HG02610 (cell line): ENCODE data around the gene ORAI2.
"Not testable (repeated sequence)": the region's sequence is repeated elsewhere in the genome, so short reads cannot be mapped to it uniquely, and the experiment has no call there.

Source experiments
- ATAC-seq: cut with Tn5 transposase; IDR thresholded peaks from one replicate; pipeline ENCODE4 v1.9.1; 2021; ENCODE audit warnings: mild to moderate bottlenecking, moderate library complexity; ENCODE audit not compliant: unreplicated experiment

ORAI2 gene

GRCh38 chr7:102468478-102469350, 35.3 kb downstream of the ORAI2 start:
- ATAC-seq: no peak

- no peak for ATAC-seq
Measured at GRCh38 chr7:102469351-102469971, 36.1 kb downstream of the ORAI2 start.

GRCh38 chr7:102469972-102470825, 36.8 kb downstream of the ORAI2 start:
- no peak for ATAC-seq

- no peak for ATAC-seq
Measured at GRCh38 chr7:102471791-102472125, 38.4 kb downstream of the ORAI2 start.

GRCh38 chr7:102472126-102473041, 39.0 kb downstream of the ORAI2 start:
- no peak for ATAC-seq

- ATAC-seq: no peak
Measured at GRCh38 chr7:102473271-102473991, 40.1 kb downstream of the ORAI2 start.

- not testable (repeated sequence) for ATAC-seq
Measured at GRCh38 chr7:102474116-102474515, 40.7 kb downstream of the ORAI2 start.

- ATAC-seq: not testable (repeated sequence)
Measured at GRCh38 chr7:102474736-102475435, 41.5 kb downstream of the ORAI2 start.

- peak; percentile 73 for ATAC-seq
Measured at GRCh38 chr7:102478314-102479208, 45.2 kb downstream of the ORAI2 start, which contains the start of gene POLR2J. TSS of gene POLR2J (minus strand) at chr7:102478922. CDS start at chr7:102478860, 62 bp downstream.

GRCh38 chr7:102479209-102479584, 45.8 kb downstream of the ORAI2 start:
- ATAC-seq: peak; percentile 21

- not testable (repeated sequence) for ATAC-seq
Measured at GRCh38 chr7:102479982-102480637, 46.7 kb downstream of the ORAI2 start.

- not testable (repeated sequence) for ATAC-seq
Measured at GRCh38 chr7:102481962-102482361, 48.6 kb downstream of the ORAI2 start.

GRCh38 chr7:102484317-102484716, 50.9 kb downstream of the ORAI2 start:
- ATAC-seq: not testable (repeated sequence)

- peak; percentile 40 for ATAC-seq
Measured at GRCh38 chr7:102490529-102491075, 57.2 kb downstream of the ORAI2 start.

- peak; percentile 36 for ATAC-seq
Measured at GRCh38 chr7:102493220-102493935, 60.0 kb downstream of the ORAI2 start.

GRCh38 chr7:102494026-102494425, 60.7 kb downstream of the ORAI2 start:
- not testable (repeated sequence) for ATAC-seq
